Stimulated activated CD8-positive, alpha-beta memory T cell treated with anti-CD3 and anti-CD28 coated beads, Interleukin-4, amount 100 ng/mL, for 48 hours (primary cell): ENCODE measurements around the gene PUS7.
"Not testable (repeated sequence)": the region's sequence is repeated elsewhere in the genome, so short reads cannot be mapped to it uniquely, and the experiment has no call there.

Source experiments
- DNase-seq: peaks from one replicate; pipeline ENCODE4 v3.0.0-alpha.2; 2020

Gene PUS7

DNA sequence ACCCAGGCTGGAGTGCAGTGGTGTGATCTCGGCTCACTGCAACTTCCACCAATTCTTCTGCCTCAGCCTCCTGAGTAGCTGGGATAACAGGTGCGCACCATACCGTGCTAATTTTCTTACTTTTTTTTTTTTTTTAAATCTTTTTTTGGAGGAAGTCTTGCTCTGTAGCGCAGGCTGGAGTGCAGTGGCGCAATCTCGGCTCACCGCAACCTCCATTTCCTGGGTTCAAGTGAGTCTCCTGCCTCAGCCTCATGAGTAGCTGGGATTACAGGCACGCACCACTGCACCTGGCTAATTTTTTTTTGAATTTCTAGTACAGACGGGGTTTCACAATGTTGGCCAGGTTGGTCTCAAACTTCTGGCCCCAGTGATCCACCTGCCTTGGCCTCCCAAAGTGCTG lies 79.9 kb downstream of the PUS7 start:
- not testable (repeated sequence) for DNase-seq

- DNase-seq: peak; percentile 39
These were observed 82.7 kb downstream of the PUS7 start for GRCh38 chr7:105439174-105439893.

DNA sequence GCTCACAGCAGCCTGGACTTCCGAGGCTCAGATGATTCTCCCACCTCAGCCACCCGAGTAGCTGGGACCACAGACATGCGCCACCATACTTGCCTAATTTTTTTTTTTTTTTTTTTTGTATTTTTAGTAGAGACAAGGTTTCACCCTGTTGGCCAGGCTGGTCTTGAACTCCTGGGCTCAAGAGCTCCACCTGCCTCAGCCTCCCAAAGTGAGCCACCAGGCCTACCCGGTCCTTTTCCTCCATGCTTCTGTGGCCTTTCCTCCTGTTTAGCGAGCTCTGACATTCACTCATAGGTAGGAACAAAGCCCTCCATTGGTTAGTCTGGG lies 83.3 kb downstream of the PUS7 start:
- no peak for DNase-seq

GRCh38 chr7:105438254-105438653 lies 83.8 kb downstream of the PUS7 start:
- DNase-seq: no peak

DNA sequence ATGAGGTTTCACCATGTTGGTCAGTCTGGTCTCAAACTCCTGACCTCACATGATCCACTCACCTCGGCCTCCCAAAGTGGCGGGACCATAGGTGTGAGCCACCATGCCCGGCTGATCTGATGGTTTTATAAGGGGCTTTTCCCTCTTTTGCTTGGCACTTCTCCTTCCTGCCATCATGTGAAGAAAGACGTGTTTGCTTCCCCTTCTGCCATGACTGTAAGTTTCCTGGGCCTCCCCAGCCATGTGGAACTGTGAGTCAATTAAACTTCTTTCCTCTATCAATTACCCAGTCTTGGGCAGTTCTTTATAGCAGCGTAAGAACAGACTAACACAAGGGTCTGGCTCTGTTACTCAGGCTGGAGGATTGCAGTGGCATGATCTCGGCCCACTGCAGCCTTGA lies 84.7 kb downstream of the PUS7 start:
- DNase-seq: not testable (repeated sequence)

- DNase-seq: peak; percentile 54
These were observed 92.1 kb downstream of the PUS7 start for GRCh38 chr7:105429746-105430612.

DNA sequence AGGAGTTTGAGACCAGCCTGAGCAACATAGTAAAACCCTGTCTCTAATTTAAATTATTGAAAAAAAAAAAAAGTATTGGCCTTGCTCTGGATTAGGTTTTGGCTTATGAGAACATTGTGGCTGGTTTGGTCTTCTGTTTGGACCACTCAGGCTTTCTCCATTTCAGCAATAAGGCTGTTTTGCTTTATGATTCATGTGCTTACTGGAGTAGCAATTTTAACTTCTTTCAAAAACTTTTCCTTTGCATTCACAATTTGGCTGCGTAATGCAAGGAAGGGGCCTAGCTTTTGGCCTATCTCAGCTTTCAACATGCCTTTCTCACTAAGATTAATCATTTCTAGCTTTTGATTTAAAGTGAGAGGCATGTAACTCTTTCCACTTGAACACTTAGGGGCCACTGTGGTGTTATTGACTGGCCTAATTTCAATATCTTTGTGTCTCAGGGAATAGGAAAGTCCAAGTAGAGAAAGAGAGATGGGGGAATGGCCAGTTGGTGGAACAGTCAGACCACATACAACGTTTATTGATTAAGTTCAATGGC lies 95.4 kb downstream of the PUS7 start:
- no peak for DNase-seq

DNA sequence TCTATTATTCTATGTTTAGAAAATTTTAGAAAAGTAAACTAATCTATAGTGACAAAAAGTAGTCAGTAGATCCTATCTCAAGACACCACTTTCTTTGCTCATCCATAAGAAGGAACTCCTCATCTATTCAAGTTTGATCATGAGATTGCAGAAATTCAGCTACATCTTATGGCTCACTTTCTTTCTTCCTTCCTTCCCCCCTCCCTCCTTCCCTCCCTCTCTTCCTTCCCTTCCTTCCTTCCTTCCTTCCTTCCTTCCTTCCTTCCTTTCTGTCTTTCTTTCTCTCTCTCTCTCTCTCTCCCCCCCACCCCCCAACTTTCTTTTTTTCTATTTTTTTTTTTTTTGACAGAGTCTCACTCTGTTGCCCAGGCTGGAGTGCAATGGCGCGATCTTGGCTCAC lies 98.1 kb downstream of the PUS7 start:
- no peak for DNase-seq

DNA sequence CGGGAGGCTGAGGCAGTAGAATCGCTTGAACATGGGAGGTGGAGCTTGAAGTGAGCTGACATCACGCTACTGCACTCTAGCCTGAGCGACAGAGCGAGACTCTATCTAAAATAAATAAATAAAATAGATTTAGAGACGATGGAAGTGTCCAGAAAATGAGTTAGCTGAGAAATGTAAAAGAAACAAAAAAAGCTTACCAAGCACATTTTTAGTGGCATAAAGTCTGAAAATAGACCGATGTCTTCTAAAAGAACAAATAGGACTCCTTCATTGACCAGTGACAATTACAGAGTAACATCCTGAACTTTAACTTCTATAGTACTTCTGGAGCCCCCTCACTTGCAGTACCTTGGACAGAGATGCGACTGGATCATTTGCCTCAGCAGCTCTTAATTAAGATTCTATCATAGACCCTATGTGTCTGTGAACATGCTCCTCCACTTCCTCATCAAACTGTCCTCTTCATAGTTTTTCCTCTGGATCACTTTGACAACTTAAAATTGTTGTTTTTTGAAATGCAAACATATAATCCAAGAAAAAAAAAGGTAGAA lies 108.1 kb downstream of the PUS7 start:
- no peak for DNase-seq

GRCh38 chr7:105410774-105411173 lies 111.3 kb downstream of the PUS7 start:
- DNase-seq: not testable (repeated sequence)

- DNase-seq: not testable (repeated sequence)
These were observed 112.3 kb downstream of the PUS7 start for GRCh38 chr7:105409775-105410174.

DNA sequence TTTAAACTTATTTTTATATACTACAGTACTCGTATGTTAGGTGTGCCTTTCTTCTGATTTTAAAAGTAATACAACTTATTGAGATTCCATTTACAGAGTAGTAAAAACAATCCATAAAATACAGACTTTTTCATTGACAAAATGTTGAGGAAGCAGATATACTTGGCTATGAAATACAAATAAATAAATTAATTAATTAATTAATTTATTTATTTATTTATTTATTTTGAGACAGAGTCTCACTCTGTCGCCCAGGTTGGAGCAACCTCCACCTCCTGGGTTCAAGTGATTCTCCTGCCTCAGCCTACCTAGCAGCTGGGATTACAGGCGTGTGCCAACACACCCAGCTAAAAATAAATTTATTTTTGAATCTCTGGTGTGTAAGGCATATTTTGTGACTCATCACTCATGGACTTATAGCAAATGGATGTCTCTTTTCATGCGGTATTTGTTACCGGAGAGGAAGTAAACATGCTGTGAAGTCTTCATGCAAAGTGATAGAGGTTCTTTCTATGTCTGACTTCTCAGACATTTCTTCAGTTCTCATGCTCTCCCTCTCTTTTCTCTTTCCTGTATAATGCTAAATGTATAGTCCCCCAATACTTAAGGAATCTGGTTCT lies 113.2 kb downstream of the PUS7 start:
- DNase-seq: no peak
